A549 (cell line): ENCODE data around the gene BOLA1.
"Not testable (repeated sequence)": the region's sequence is repeated elsewhere in the genome, so short reads cannot be mapped to it uniquely, and the experiment has no call there.

Experiments used
- BHLHE40 ChIP-seq: IDR thresholded peaks from 2 replicates; pipeline ENCODE4 v1.6.1; 2012; ENCODE audit warnings: low read depth, low read length, inconsistent platforms
- CHD4 ChIP-seq: fragments of 200-600 bp; sonication (generic); IDR thresholded peaks from 2 replicates; pipeline ENCODE4 v1.6.1; 2016; ENCODE audit warnings: antibody characterized with exemption, mild to moderate bottlenecking, borderline replicate concordance
- HDAC2 ChIP-seq: fragments of 200-600 bp; sonication (generic); IDR thresholded peaks from 2 replicates; pipeline ENCODE4 v1.6.1; 2016
- MAZ ChIP-seq: fragments of 150-350 bp; IDR thresholded peaks from 2 replicates; pipeline ENCODE4 v1.6.1; 2014; ENCODE audit warnings: antibody characterized with exemption, low read depth, low read length, borderline replicate concordance
- MYC ChIP-seq: IDR thresholded peaks from 2 replicates; pipeline ENCODE4 v1.6.1; 2012; ENCODE audit warnings: mild to moderate bottlenecking, inconsistent platforms, low read length, improper control_type of control experiment, borderline replicate concordance
- POLR2A ChIP-seq: IDR thresholded peaks from 2 replicates; pipeline ENCODE4 v1.6.1; 2012; ENCODE audit warnings: mild to moderate bottlenecking, low read length
- POLR2AphosphoS2 ChIP-seq: conservative IDR thresholded peaks from 2 replicates; pipeline ENCODE4 v1.6.1; 2012; ENCODE audit warnings: low read length, improper control_type of control experiment, inconsistent platforms
- RAD21 ChIP-seq, 2 experiments: fragments of >200 bp in 1 of 2; sonication (Bioruptor Twin) in 1 of 2; formaldehyde crosslinking in 1 of 2; IDR thresholded peaks in 1 of 2; conservative IDR thresholded peaks in 1 of 2; 2 replicates in 1 of 2; 3 replicates in 1 of 2; pipeline ENCODE4 v1.6.1; 2012 to 2018; ENCODE audit warnings: inconsistent platforms in 1 of 2
- RCOR1 ChIP-seq: fragments of 150-350 bp; IDR thresholded peaks from 2 replicates; pipeline ENCODE4 v1.6.1; 2014; ENCODE audit warnings: antibody characterized with exemption, low read length, low read depth
- TF ChIP-seq, protein P1 (sequence below): fragments of >200 bp; sonication (Bioruptor Twin); formaldehyde crosslinking; IDR thresholded peaks from 3 replicates; pipeline ENCODE4 v1.5.1; 2016

DNA sequence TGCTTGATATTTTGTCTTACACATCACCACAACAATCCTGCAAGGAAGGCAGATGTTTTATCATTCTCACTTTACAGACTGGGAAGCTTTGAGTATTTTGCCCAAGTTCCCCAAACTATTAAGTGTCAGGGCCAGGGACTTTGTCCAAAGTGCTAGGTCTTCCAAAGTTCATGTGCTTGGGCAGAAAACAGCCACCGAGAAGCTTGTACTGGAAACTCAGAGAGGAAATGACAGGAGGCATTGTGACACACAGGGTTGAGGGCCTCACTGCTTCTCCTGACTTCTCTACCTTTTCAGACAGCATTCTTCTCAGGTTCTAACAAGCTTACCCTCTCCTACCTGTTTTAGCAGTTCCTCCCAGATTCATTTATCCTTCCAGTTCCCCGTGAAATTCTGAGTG lies 32.5 kb upstream of the BOLA1 start:
- TF ChIP-seq BHLHE40; POLR2AphosphoS2; POLR2A; CHD4; RCOR1; MYC; MAZ; HDAC2; RAD21 (conservative IDR thresholded peaks at IDR 0.05 in 1 of 2, IDR thresholded peaks at IDR 0.05 in 1 of 2): not testable (repeated sequence)
- TF ChIP-seq, protein P1, sequence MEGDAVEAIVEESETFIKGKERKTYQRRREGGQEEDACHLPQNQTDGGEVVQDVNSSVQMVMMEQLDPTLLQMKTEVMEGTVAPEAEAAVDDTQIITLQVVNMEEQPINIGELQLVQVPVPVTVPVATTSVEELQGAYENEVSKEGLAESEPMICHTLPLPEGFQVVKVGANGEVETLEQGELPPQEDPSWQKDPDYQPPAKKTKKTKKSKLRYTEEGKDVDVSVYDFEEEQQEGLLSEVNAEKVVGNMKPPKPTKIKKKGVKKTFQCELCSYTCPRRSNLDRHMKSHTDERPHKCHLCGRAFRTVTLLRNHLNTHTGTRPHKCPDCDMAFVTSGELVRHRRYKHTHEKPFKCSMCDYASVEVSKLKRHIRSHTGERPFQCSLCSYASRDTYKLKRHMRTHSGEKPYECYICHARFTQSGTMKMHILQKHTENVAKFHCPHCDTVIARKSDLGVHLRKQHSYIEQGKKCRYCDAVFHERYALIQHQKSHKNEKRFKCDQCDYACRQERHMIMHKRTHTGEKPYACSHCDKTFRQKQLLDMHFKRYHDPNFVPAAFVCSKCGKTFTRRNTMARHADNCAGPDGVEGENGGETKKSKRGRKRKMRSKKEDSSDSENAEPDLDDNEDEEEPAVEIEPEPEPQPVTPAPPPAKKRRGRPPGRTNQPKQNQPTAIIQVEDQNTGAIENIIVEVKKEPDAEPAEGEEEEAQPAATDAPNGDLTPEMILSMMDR: not testable (repeated sequence)
